H1 (cell line): ENCODE measurements around the gene RAET1L. TPM values are rescaled to one million over a fixed set of nuclear protein-coding genes. Genes with fewer than 3 reads are reported as not detected.

Experiments used
- CTCF ChIA-PET: fragments of 300-600 bp; sonication (Branson Sonifier 250); formaldehyde crosslinking; loops from one replicate; lab custom pipeline; 2021; ENCODE audit not compliant: partially characterized antibody; lab: Charles Lee
- POLR2A ChIA-PET: fragments of 300-600 bp; sonication (Branson Sonifier 250); formaldehyde crosslinking; loops from one replicate; lab custom pipeline; 2021; ENCODE audit warnings: inconsistent platforms; ENCODE audit not compliant: partially characterized antibody; lab: Charles Lee
- DNase-seq, 2 experiments: peaks; one replicate each; pipeline versions ENCODE4 v3.0.0 to v3.0.0-alpha.2; 2010 to 2022; ENCODE audit warnings: low spot score in 2 of 2, low read depth in 1 of 2, mixed read lengths in 1 of 2
- FAIRE-seq: peaks from 2 replicates; lab custom pipeline; 2011; peaks lifted over from hg19 to GRCh38; lab: Jason Lieb, UNC
- H2AFZ ChIP-seq: 2 replicates; pipeline ENCODE4 v1.8.1; 2012; ENCODE audit warnings: low read length, inconsistent platforms
- H2AK5ac ChIP-seq: 2 replicates; pipeline ENCODE4 v1.6.1; 2013; ENCODE audit warnings: low read depth, low read length
- H2BK120ac ChIP-seq: replicated peaks from 2 replicates; pipeline ENCODE3; 2013; ENCODE audit warnings: low read depth, low read length, inconsistent platforms
- H2BK12ac ChIP-seq: 2 replicates; pipeline ENCODE4 v1.6.1; 2013; ENCODE audit warnings: low read depth, low read length
- H2BK15ac ChIP-seq: 2 replicates; pipeline ENCODE4 v1.6.1; 2013; ENCODE audit warnings: low read length
- H2BK20ac ChIP-seq: 2 replicates; pipeline ENCODE4 v1.6.1; 2013; ENCODE audit warnings: low read length
- H2BK5ac ChIP-seq: 2 replicates; pipeline ENCODE4 v1.6.1; 2013; ENCODE audit warnings: low read depth, low read length
- H3K14ac ChIP-seq: 2 replicates; pipeline ENCODE4 v1.6.1; 2013; ENCODE audit warnings: inconsistent platforms; ENCODE audit not compliant: insufficient read length
- H3K18ac ChIP-seq: 2 replicates; pipeline ENCODE4 v1.6.1; 2013; ENCODE audit warnings: low read length; ENCODE audit errors: extremely low read depth
- H3K23ac ChIP-seq: 2 replicates; pipeline ENCODE4 v1.6.1; 2013; ENCODE audit warnings: inconsistent platforms; ENCODE audit not compliant: insufficient read length
- H3K23me2 ChIP-seq: 2 replicates; pipeline ENCODE4 v1.6.1; 2013; ENCODE audit warnings: low read depth, low read length
- H3K27ac ChIP-seq: 2 replicates; pipeline ENCODE4 v1.6.1; 2011; ENCODE audit warnings: low read depth, low read length, inconsistent platforms
- H3K27me3 ChIP-seq, 4 experiments: replicated peaks in 1 of 4; 1 replicate in 1 of 4; 2 replicates in 3 of 4; pipeline versions ENCODE4 v1.6.1 to v1.8.1; 2011 to 2013; ENCODE audit warnings: low read length in 3 of 4, mild to moderate bottlenecking in 3 of 4, inconsistent platforms in 2 of 4, mixed read lengths in 2 of 4, moderate library complexity in 1 of 4; ENCODE audit not compliant: control insufficient read depth in 3 of 4, insufficient read depth in 3 of 4; ENCODE audit errors: extremely low read depth in 1 of 4
- H3K36me3 ChIP-seq, 4 experiments: 2 replicates each; pipeline versions ENCODE4 v1.6.1 to v1.8.1; 2011 to 2013; ENCODE audit warnings: mild to moderate bottlenecking in 4 of 4, low read length in 3 of 4, moderate library complexity in 2 of 4, control low read depth in 1 of 4, inconsistent platforms in 1 of 4; ENCODE audit not compliant: insufficient read depth in 4 of 4, control insufficient read depth in 2 of 4
- H3K4ac ChIP-seq: replicated peaks from 2 replicates; pipeline ENCODE3; 2013; ENCODE audit warnings: low read length, low read depth, mixed read lengths, inconsistent platforms; ENCODE audit not compliant: insufficient read length
- H3K4me1 ChIP-seq, 4 experiments: replicated peaks in 1 of 4; 1 replicate in 1 of 4; 2 replicates in 3 of 4; pipeline versions ENCODE4 v1.6.1 to v1.8.1; 2011 to 2013; ENCODE audit warnings: low read length in 3 of 4, inconsistent platforms in 2 of 4, mixed read lengths in 1 of 4; ENCODE audit not compliant: insufficient read depth in 4 of 4, control insufficient read depth in 3 of 4
- H3K4me2 ChIP-seq, 2 experiments: 2 replicates each; pipeline versions ENCODE4 v1.6.1 to v1.8.1; 2011 to 2013; ENCODE audit warnings: low read depth in 2 of 2, low read length in 2 of 2, control low read depth in 1 of 2, inconsistent platforms in 1 of 2, mild to moderate bottlenecking in 1 of 2; ENCODE audit not compliant: insufficient read depth in 1 of 2
- H3K4me3 ChIP-seq, 4 experiments: fragments of 200-600, 300-600 bp in 1 of 4; sonication (generic), shearing (Covaris generic), sonication (Bioruptor Twin) in 1 of 4; 2 replicates each; pipeline versions ENCODE4 v1.5.1 to v1.8.1; 2011 to 2016; ENCODE audit warnings: low read length in 4 of 4, low read depth in 3 of 4, control low read depth in 2 of 4, inconsistent platforms in 2 of 4, mild to moderate bottlenecking in 2 of 4, mixed read lengths in 1 of 4, moderate library complexity in 1 of 4; ENCODE audit not compliant: insufficient read depth in 2 of 4; ENCODE audit errors: extremely low read depth in 1 of 4
- H3K56ac ChIP-seq: replicated peaks from 2 replicates; pipeline ENCODE3; 2013; ENCODE audit warnings: low read depth, mild to moderate bottlenecking, mixed read lengths, low read length, inconsistent platforms; ENCODE audit not compliant: insufficient read length
- H3K79me1 ChIP-seq: 2 replicates; pipeline ENCODE4 v1.6.1; 2013; ENCODE audit warnings: low read depth, low read length, control low read depth
- H3K79me2 ChIP-seq, 2 experiments: 2 replicates each; pipeline versions ENCODE4 v1.6.1 to v1.8.1; 2012 to 2013; ENCODE audit warnings: low read length in 2 of 2, mild to moderate bottlenecking in 2 of 2, inconsistent platforms in 1 of 2; ENCODE audit not compliant: insufficient read depth in 2 of 2, control insufficient read depth in 1 of 2
- H3K9ac ChIP-seq, 4 experiments: replicated peaks in 1 of 4; 1 replicate in 1 of 4; 2 replicates in 3 of 4; pipeline versions ENCODE4 v1.6.1 to v1.8.1; 2011 to 2013; ENCODE audit warnings: low read depth in 3 of 4, low read length in 3 of 4, control low read depth in 2 of 4, mild to moderate bottlenecking in 2 of 4, moderate library complexity in 2 of 4, inconsistent platforms in 1 of 4; ENCODE audit errors: extremely low read depth in 1 of 4
- H3K9me3 ChIP-seq, 2 experiments: 2 replicates each; pipeline versions ENCODE4 v1.6.1 to v1.8.1; 2012 to 2013; ENCODE audit warnings: mild to moderate bottlenecking in 2 of 2, moderate library complexity in 2 of 2, control low read depth in 1 of 2, inconsistent platforms in 1 of 2, low read depth in 1 of 2, low read length in 1 of 2, mixed read lengths in 1 of 2; ENCODE audit not compliant: insufficient read depth in 2 of 2
- H4K20me1 ChIP-seq, 2 experiments: replicated peaks in 1 of 2; 2 replicates each; pipeline versions ENCODE3 to v1.8.1; 2011 to 2013; ENCODE audit warnings: inconsistent platforms in 2 of 2, low read length in 2 of 2, mild to moderate bottlenecking in 1 of 2; ENCODE audit not compliant: insufficient read depth in 2 of 2, control insufficient read depth in 1 of 2
- H4K5ac ChIP-seq: 2 replicates; pipeline ENCODE4 v1.6.1; 2013; ENCODE audit warnings: low read length, low read depth, mixed read lengths, inconsistent platforms; ENCODE audit not compliant: insufficient read length
- H4K8ac ChIP-seq: 2 replicates; pipeline ENCODE4 v1.8.0; 2013; ENCODE audit warnings: mild to moderate bottlenecking, moderate library complexity, low read length, inconsistent platforms; ENCODE audit not compliant: insufficient read depth; ENCODE audit errors: extremely low read depth
- H4K91ac ChIP-seq: replicated peaks from 2 replicates; pipeline ENCODE3; 2013; ENCODE audit warnings: low read length, mixed read lengths, inconsistent platforms; ENCODE audit not compliant: insufficient read length
- CTCF ChIP-seq, 3 experiments: IDR thresholded peaks; 1 replicate in 2 of 3; 2 replicates in 1 of 3; pipeline versions ENCODE4 v1.5.1 to v1.6.1; 2011; ENCODE audit warnings: low read length in 3 of 3, mild to moderate bottlenecking in 3 of 3, inconsistent platforms in 2 of 3, low read depth in 1 of 3, moderate library complexity in 1 of 3; ENCODE audit not compliant: insufficient read depth in 1 of 3; ENCODE audit errors: control extremely low read depth in 1 of 3
- KDM4A ChIP-seq: IDR thresholded peaks from one replicate; pipeline ENCODE4 v1.7.1; 2012; ENCODE audit warnings: low read depth, mild to moderate bottlenecking, moderate library complexity, low read length, inconsistent platforms; ENCODE audit not compliant: severe bottlenecking
- SRF ChIP-seq: IDR thresholded peaks from 2 replicates; pipeline ENCODE4 v1.6.1; 2011; ENCODE audit warnings: mild to moderate bottlenecking, low read depth, low read length, moderate library complexity
- polyA plus RNA-seq, 7 experiments: library from polyadenylated mRNA; depleted of rRNA in 3 of 7; stranded (reverse) in 5 of 7; unstranded in 2 of 7; fragments of >200 nt in 5 of 7; fragments of 200-250 nt in 2 of 7; gene quantifications; 1 replicate in 5 of 7; 2 replicates in 1 of 7; 4 replicates in 1 of 7; pipeline versions ENCODE4 v1.2.1 to v1.2.3, GENCODE V29; 2011 to 2013; ENCODE audit warnings: missing spikeins in 2 of 7, mixed read lengths in 2 of 7
- total RNA-seq: library from RNA; stranded (reverse); fragmentation: NEBNext Ultra II Directional; extraction: Animal tissue kit (Norgen Biotek cat#: 25700); gene quantifications from 2 replicates; pipeline ENCODE4 v1.2.1, GENCODE V29; 2021

Gene RAET1L
- total and polyA plus RNA-seq, 2 of the 8 experiments (the other 6 are each of a cell fraction or from before 2014, with no cell fraction given): not detected

GRCh38 chr6:149978610-149979009 lies 46.7 kb downstream of the RAET1L start:
- H3K9me3 ChIP-seq: no peaks in the 10 kb centered on the region; a peak in 1 of 4 replicates
- H4K8ac ChIP-seq: no peak overlapping the region
- peaks cover 0 to 6% of the 10 kb centered on the region in 2 experiments for H4K20me1 ChIP-seq
- no peak for TF ChIP-seq SRF
- no peak for TF ChIP-seq CTCF (IDR thresholded peaks at IDR 0.05; ENCODE audit: control extremely low read depth in 1 of 3, insufficient read depth in 1 of 3, low read depth in 1 of 3, low read length in 3 of 3)
- no peak for TF ChIP-seq KDM4A
- H3K18ac ChIP-seq: no peak overlapping the region
- no peaks in the 10 kb centered on the region for H3K79me1 ChIP-seq
- no peaks in the 10 kb centered on the region for H3K4me1 ChIP-seq
- H2BK5ac ChIP-seq: no peak overlapping the region
- H4K91ac ChIP-seq: no peak overlapping the region
- no peaks in the 10 kb centered on the region; the same call in 1 of the 2 replicates for H3K23me2 ChIP-seq
- no peak overlapping the region for H2AK5ac ChIP-seq
- no peak overlapping the region for H2BK15ac ChIP-seq
- no peaks in the 10 kb centered on the region for H3K36me3 ChIP-seq
- H2BK20ac ChIP-seq: no peak overlapping the region
- no peak overlapping the region for H4K5ac ChIP-seq
- DNase-seq (no peak), FAIRE-seq (no peak)
- no peak overlapping the region for H3K14ac ChIP-seq
- H3K23ac ChIP-seq: no peak overlapping the region
- H3K4me3 ChIP-seq: no peak overlapping the region
- peaks cover 19 to 68% (median 44%) of the 10 kb centered on the region in 4 experiments for H3K27me3 ChIP-seq
- H3K4me2 ChIP-seq: no peak overlapping the region
- H3K79me2 ChIP-seq: no peaks in the 10 kb centered on the region
- no peak overlapping the region for H3K9ac ChIP-seq
- H3K4ac ChIP-seq: no peak overlapping the region
- H3K27ac ChIP-seq: no peak overlapping the region
- H2BK120ac ChIP-seq: no peak overlapping the region
- no peak overlapping the region for H2BK12ac ChIP-seq
- H2AFZ ChIP-seq: no peak overlapping the region
- ChIA-PET POLR2A (no interaction called here), CTCF (interaction anchor here (0.8 to 1.4 kb wide), 5 partner anchors 12 to 38 kb away, joined by 3 to 4 read pairs (median 4); no protein-coding TSS in a partner anchor)
- H3K56ac ChIP-seq: no peak overlapping the region
